Esophagus squamous epithelium (tissue), 5 donors: ENCODE measurements around the gene ZCWPW1. TPM values are rescaled to one million over a fixed set of nuclear protein-coding genes. Genes with fewer than 3 reads are reported as not detected.

ENCODE experiments used
- DNase-seq: peaks from one replicate; lab custom pipeline; 2025; lab: John Stamatoyannopoulos, UW
- H3K27ac ChIP-seq, 4 donors: fragments of 200-600 bp; sonication (generic); one replicate each; pipeline ENCODE4 v1.5.1; 2016 to 2019; ENCODE audit warnings: mild to moderate bottlenecking in 1 of 4
- H3K27me3 ChIP-seq, 4 donors: fragments of 200-600 bp; sonication (generic); 1 replicate in 3 of 4; 2 replicates in 1 of 4; pipeline versions ENCODE4 v1.5.1 to v1.6.0; 2017 to 2021; ENCODE audit warnings: antibody characterized with exemption in 1 of 4
- H3K36me3 ChIP-seq, 3 donors: fragments of 200-600 bp; sonication (generic); one replicate each; pipeline ENCODE4 v1.5.1; 2016 to 2019
- H3K4me1 ChIP-seq, 3 donors: fragments of 200-600 bp; sonication (generic); one replicate each; pipeline ENCODE4 v1.5.1; 2017 to 2019
- H3K4me3 ChIP-seq, 4 donors: fragments of 200-600 bp; sonication (generic); 1 replicate in 3 of 4; 2 replicates in 1 of 4; pipeline ENCODE4 v1.5.1; 2016 to 2019; ENCODE audit warnings: mild to moderate bottlenecking in 2 of 4, moderate library complexity in 1 of 4
- H3K9me3 ChIP-seq, 3 donors: fragments of 200-600 bp; sonication (generic); one replicate each; pipeline ENCODE4 v1.5.1; 2016 to 2019
- POLR2A ChIP-seq, 4 donors: fragments of 450-650 bp; IDR thresholded peaks; one replicate each; pipeline ENCODE4 v1.6.1; 2017; ENCODE audit warnings: antibody characterized with exemption in 4 of 4, mild to moderate bottlenecking in 4 of 4, moderate library complexity in 3 of 4
- WGBS, 2 donors: methylation state at CpG; one replicate each; pipeline ENCODE4 v1.1.5; 2018; 5-methylcytosine and 5-hydroxymethylcytosine counted together
- intact Hi-C: fragments of 100-400 bp; cut with DNase I; formaldehyde crosslinking; loops from one replicate; pipeline ENCODE4 v1.15.0; 2022
- total RNA-seq, 4 donors: library from RNA; depleted of rRNA; stranded (reverse); fragments of >200 nt; gene quantifications; one replicate each; pipeline ENCODE4 v1.1.0, GENCODE V29; 2016
- TF ChIP-seq, protein P1 (sequence below), 6 experiments: fragments of 450-650 bp in 4 of 6; fragments of 200-600 bp in 2 of 6; sonication (generic) in 2 of 6; IDR thresholded peaks; one replicate each; pipeline ENCODE4 v1.5.1; 2016 to 2019; ENCODE audit warnings: antibody characterized with exemption in 6 of 6, mild to moderate bottlenecking in 4 of 6, moderate library complexity in 4 of 6
- donor health status: DM: yes; HTN: yes; CAD: no.

Gene ZCWPW1
- total RNA-seq, 4 donors from 2014 or later, result 0.83 to 4.2 (median 1.5) TPM

DNA sequence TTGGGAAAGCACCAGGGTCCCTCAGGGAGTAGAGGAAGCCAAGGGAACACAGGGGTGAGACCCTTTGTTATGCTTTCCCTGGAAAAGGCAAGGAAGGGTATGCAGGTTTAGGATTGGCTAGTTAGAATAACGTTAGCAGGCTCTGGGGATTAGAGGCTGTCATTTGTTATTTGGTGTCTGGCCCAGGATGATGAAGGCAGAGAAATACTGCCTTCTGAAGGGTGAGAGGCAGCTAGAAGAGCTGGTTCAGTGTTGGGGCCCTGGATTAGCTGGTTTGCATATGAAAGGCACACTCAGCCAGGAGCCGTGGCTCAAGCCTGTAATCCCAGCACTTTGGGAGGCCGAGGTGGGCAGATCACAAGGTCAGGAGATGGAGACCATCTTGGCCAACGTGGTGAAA, 58.2 kb downstream of the ZCWPW1 start:
- TF ChIP-seq, protein P1, sequence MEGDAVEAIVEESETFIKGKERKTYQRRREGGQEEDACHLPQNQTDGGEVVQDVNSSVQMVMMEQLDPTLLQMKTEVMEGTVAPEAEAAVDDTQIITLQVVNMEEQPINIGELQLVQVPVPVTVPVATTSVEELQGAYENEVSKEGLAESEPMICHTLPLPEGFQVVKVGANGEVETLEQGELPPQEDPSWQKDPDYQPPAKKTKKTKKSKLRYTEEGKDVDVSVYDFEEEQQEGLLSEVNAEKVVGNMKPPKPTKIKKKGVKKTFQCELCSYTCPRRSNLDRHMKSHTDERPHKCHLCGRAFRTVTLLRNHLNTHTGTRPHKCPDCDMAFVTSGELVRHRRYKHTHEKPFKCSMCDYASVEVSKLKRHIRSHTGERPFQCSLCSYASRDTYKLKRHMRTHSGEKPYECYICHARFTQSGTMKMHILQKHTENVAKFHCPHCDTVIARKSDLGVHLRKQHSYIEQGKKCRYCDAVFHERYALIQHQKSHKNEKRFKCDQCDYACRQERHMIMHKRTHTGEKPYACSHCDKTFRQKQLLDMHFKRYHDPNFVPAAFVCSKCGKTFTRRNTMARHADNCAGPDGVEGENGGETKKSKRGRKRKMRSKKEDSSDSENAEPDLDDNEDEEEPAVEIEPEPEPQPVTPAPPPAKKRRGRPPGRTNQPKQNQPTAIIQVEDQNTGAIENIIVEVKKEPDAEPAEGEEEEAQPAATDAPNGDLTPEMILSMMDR (IDR thresholded peaks at IDR 0.05), result no peak
- TF ChIP-seq POLR2A (IDR thresholded peaks at IDR 0.05), result no peak
- Histone ChIP-seq H3K27ac (peak overlapping the region in 2 of 4 donors; percentile 54 to 80), H3K27me3 (no peaks in the 10 kb centered on the region), H3K4me3 (no peak overlapping the region), H3K36me3 (peaks cover 0 to 20% (median 0%) of the 10 kb centered on the region in 3 donors), H3K9me3 (no peaks in the 10 kb centered on the region), H3K4me1 (peaks cover 0 to 23% (median 0%) of the 10 kb centered on the region in 3 donors)
- DNase-seq, result no peak
- 25 to 43% methylated on average over 3 to 4 of the region's 4 CpGs for WGBS, 2 donors
- intact Hi-C loops, result no loop called here

DNA sequence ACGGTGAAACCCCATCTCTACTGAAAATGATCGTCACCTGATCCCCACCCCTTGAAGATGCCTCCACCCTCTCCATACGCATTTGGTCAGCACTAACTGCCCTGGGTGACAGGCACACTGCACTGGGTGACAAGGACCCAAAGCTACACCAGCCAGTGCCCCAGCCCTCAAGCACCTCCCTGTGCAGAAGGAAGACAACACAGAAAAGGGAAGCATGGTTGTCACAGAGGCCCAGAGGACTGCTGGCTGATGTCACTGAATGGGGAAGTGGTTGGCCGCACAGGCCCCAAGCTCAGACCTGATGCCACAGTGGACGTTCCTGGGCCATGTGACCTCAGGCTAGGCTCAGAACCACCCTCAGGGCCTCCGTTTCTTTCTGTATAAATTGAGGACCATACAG, 59.4 kb downstream of the ZCWPW1 start:
- Histone ChIP-seq H3K27me3 (no peaks in the 10 kb centered on the region), H3K36me3 (peaks cover 0 to 25% (median 0%) of the 10 kb centered on the region in 3 donors), H3K27ac (peak overlapping the region; percentile 9 to 80 (median 40)), H3K9me3 (no peaks in the 10 kb centered on the region), H3K4me1 (peaks cover 0 to 23% (median 0%) of the 10 kb centered on the region in 3 donors), H3K4me3 (no peak overlapping the region)
- no peak for DNase-seq
- intact Hi-C loops, result no loop called here
- 13 to 83% methylated on average over 2 to 5 of the region's 6 CpGs for WGBS, 2 donors
- TF ChIP-seq, protein P1 (IDR thresholded peaks at IDR 0.05), result no peak
- TF ChIP-seq POLR2A (IDR thresholded peaks at IDR 0.05), result peak in 1 of 4 donors; percentile 48

DNA sequence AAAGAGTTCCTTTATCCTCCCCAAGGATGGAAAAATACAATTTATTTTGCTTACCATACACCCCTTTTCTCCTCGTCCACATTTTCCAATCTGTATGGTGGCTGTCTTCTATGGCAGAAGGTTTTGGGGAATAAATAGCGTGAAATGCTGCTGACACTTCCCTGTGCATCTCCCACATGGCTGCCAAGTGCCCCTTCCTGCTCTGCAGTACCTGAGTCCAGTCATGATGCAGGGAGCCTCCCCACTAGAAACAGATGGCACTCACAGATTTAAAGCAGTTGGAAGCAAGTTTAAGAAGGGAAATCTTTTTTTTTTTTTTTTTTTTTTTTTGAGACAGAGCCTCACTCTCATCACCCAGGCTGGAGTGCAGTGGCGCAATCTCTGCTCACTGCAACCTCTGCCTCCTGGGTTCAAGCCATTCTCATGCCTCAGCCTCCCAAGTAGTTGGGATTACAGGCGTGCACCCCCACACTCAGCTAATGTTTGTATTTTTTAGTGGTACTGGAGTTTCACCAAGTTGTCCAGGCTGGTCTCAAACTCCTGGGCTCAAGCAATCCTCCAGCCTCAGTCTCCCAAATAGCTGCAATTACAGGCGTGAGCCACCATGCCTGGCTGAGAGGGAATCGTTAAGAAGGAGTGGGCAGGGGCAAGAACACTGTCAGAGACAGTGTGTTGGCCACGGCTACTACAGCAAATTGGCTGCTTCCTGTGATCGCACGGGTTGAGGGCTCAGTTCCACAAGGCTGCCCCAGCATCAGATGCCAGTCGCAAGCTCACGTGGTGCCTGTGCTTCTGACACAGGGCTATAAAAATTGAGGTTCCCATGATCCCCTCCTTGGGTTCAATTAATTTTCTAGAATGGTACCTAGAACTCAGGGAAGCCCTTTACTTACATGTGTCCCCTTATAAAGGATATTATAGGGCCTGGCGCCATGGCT, 60.6 kb downstream of the ZCWPW1 start:
- intact Hi-C loops, result no loop called here
- TF ChIP-seq, protein P1 (IDR thresholded peaks at IDR 0.05), result no peak
- TF ChIP-seq POLR2A (IDR thresholded peaks at IDR 0.05), result no peak
- peaks cover 0 to 20% (median 0%) of the 10 kb centered on the region in 3 donors for H3K4me1 ChIP-seq
- DNase-seq, result no peak
- H3K36me3 ChIP-seq, result peaks cover 0 to 35% (median 0%) of the 10 kb centered on the region in 3 donors
- no peaks in the 10 kb centered on the region for H3K9me3 ChIP-seq
- 73 to 78% methylated on average over 8 to 9 of the region's 12 CpGs for WGBS, 2 donors
- H3K27me3 ChIP-seq, result no peaks in the 10 kb centered on the region
- no peak overlapping the region for H3K4me3 ChIP-seq
- peak overlapping the region in 3 of 4 donors; percentile 14 to 80 (median 55) for H3K27ac ChIP-seq

DNA sequence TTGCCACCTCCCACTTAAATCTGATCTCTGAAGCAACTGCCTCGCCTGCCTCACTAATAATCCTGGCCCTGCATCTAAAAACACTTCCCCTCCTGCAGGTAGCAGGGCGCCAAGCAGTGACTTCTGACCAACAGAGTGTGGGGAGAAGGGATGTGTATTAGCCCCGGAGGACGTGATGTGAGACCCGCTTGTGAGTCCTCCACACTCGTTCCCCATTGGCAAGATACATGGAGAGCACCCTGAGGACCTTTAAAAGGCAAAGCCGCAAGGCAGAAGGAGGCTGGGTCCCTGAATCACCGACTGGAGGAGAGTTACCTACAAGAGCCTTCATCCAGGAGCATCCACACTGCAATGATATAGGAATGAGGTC, 61.3 kb downstream of the ZCWPW1 start:
- 85 to 100% methylated on average over 3 to 8 of the region's 8 CpGs for WGBS, 2 donors
- H3K27me3 ChIP-seq, result no peaks in the 10 kb centered on the region
- intact Hi-C loops, result no loop called here
- H3K4me1 ChIP-seq, result peaks cover 0 to 13% (median 0%) of the 10 kb centered on the region in 3 donors
- no peaks in the 10 kb centered on the region for H3K9me3 ChIP-seq
- H3K36me3 ChIP-seq, result peaks cover 0 to 42% (median under 1%) of the 10 kb centered on the region in 3 donors
- TF ChIP-seq POLR2A (IDR thresholded peaks at IDR 0.05), result no peak
- TF ChIP-seq, protein P1 (IDR thresholded peaks at IDR 0.05), result no peak
- no peak overlapping the region for H3K4me3 ChIP-seq
- no peak overlapping the region for H3K27ac ChIP-seq
- no peak for DNase-seq
